GM19468 (cell line): Measurements from ENCODE around the gene POU1F1.
"Not testable (repeated sequence)": the region's sequence is repeated elsewhere in the genome, so short reads cannot be mapped to it uniquely, and the experiment has no call there.

Experiments used
- ATAC-seq: cut with Tn5 transposase; IDR thresholded peaks from one replicate; pipeline ENCODE4 v1.9.1; 2021; ENCODE audit warnings: mild to moderate bottlenecking, moderate library complexity, moderate number of reproducible peaks; ENCODE audit not compliant: unreplicated experiment; ENCODE audit errors: extremely low read depth

The POU1F1 gene, protein sequence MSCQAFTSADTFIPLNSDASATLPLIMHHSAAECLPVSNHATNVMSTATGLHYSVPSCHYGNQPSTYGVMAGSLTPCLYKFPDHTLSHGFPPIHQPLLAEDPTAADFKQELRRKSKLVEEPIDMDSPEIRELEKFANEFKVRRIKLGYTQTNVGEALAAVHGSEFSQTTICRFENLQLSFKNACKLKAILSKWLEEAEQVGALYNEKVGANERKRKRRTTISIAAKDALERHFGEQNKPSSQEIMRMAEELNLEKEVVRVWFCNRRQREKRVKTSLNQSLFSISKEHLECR

DNA sequence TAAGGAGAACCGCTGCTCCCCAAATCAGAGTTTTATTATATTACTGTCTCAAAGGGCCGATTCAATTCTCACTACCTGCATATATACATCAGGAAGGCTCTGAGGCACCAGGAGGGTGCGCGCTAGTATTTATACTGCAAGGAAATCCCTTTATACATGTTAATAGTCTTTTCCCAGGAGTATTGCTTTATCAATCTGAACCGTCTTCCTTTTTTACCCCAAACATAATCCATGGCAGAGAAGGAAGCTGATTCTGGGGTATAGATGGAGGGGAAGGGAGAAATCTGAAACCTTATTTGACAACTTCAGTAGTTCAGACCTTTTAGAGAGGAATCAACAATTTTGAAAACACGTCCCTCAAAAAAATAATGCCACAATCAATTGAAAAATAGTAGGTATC, at the start of gene POU1F1:
POU1F1 (minus strand) TSS at position 101 of the 400 bp plus-strand sequence. CDS start 122 bp downstream, outside the sequence.
- ATAC-seq = no peak

DNA sequence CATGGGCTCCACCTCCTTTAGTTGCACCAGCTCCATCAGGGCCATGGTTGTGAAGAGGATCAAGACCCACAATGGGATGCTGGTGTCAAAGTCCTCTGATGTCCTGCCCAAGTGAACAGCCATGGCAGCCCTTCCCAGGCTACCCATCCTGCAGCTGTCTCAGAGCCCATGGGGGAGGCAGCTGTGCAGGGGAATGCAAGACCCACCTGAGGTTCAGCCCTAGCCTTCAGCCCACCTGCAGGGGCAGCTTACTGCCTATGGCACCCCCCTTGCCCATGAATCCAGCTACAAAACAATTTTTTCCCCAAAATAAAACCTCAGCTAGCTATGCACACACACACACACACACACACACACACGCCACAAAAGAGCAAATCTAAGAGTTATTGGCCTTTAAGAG, 48.2 kb upstream of the POU1F1 start:
- no peak for ATAC-seq

DNA sequence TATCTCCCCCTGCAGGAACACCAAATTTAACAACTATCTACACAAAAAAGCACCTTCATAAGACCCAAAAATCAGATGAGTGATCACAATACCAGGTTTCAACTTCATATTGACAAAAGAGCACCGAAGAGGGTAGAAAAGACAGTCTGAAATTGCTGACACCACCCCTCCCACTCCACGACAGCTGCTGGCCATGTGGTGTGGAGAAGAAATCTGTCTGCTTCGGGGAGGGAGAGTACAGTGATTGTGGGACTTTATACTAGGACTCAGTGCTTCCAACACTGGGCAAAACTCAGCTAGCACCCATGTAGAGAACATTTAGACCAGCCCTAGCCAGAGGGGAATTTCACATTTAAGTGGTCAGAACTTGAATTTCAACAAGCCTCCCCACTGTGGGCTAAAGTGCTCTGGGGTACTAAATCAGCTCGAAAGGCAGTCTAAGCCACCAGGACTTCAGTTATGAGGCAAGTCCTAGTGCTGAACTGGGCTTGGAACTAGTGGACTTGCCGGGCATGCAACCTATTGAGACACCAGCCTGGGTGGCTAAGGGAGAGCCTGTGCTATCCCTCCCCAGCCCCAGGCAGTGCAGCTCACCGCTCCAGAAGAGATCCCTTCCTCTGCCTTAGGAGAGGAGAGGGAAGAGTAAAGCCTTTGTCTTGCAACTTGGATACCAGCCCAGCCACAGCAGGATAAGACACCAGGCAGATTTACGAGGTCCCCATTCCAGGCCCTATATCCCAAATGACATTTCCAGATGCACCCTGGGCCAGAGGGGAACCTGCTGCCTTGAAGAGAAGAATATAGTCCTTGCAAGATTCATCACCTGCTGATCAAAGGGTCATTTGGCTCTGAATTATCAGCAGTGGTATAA, 44.6 kb upstream of the POU1F1 start:
- no peak for ATAC-seq

DNA sequence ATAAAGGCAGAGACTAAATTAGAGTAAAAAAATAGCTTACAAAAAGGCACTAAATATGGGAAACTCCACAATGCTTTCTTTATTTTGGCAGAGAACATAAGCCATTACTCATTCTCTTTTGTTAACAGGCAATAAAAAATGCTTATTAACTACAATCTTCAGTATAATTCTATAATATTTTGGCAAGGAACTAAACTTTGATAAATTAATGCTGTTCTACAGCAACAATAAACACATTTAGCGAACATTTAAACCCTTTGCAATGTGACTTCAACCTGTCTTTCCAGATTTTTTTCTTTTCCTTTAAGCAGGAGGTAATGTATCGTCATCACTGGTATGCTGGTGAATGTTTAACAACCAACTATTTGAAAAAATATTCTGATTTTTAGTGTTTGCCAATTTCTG, 42.2 kb upstream of the POU1F1 start:
- ATAC-seq = no peak

DNA sequence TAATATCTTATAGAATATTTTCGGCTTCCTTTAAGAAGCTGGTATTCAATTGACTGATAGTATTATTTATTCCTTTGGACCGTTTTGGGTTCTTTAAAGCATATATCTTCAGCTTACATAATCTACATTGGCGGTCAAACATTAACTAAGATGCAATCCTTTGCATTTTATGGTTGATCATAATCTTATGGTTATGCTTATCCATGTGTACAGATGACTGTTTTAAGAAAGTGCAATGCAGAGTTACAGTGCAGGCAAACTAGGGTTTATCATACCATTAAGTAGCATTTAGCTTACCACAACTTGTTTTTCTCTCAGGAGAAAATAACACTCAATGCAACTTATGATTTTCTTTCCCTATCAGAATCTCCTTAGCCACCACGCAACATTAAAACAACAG, 41.4 kb upstream of the POU1F1 start:
- ATAC-seq = no peak

DNA sequence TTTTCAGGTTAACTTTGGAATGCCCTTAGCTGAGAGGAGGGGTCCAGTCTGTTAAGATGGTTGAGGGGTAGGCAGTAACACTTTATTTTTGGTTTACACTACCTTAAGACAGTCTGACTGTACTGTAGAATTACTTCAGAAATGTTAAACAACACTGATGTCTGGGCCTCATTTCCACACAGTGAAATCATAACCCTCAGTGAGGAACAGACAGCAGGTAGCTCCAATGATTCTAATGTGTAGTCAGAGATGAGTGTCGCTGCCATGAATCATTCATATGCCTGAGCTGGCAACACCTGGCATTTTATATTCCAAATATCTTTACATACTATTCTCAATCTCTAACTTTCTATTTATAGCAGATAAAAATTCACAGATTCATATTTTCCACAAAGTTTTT, 37.3 kb upstream of the POU1F1 start:
- no peak for ATAC-seq

DNA sequence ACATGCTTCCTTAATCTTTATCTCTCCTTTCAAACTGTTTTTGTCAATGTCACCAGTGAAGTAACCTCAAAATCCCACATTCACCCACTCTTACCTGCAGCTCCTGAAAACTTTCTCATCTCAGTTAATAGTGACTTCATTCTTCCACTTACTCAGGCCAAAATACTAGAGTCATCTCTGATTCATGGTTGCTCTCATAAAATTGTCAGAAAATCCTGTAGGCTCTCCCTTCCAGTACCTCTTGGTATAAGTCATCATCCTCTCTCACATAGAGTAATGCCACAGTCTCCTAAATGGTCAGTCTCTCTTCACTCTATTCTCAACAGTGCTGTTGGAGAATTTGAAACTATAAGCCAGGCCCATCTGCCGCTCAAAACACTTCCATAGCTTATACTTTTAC, 34.9 kb upstream of the POU1F1 start:
- ATAC-seq = no peak

DNA sequence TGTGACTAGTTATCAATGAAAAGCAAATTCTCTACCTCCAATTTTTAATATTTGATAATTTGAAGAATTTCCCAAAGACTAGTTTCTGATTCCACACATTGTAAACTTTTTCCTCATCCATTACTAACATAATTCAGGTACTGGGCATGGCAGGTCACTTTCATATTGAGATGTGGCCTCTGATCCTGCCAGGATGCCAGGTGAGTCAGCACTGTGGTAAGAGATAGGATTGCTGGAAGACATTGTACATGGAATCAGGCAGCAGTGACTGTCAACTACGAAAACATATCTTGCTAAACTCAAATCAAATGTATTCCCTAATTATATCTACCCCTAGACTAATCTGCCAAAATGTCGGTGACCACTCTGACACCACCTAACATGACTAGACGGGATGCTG, 33.2 kb upstream of the POU1F1 start:
- no peak for ATAC-seq

DNA sequence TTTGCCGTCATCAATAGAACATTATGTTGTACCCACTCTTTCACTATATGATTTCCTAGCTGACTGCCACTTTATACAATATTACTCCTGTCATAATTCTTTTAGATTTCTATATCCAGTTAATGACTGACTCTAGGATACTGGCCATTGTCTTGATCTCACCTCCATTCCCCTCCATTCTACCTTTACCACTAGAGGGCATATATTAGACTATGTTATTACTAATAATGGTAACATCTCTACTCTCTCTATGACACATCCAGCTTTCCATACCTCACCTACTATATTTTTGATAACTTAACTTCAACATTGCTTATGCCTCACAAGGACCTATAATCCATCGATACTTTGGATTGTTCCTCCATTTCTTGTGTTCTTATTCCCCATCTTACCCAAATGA, 31.4 kb upstream of the POU1F1 start:
- ATAC-seq = no peak

DNA sequence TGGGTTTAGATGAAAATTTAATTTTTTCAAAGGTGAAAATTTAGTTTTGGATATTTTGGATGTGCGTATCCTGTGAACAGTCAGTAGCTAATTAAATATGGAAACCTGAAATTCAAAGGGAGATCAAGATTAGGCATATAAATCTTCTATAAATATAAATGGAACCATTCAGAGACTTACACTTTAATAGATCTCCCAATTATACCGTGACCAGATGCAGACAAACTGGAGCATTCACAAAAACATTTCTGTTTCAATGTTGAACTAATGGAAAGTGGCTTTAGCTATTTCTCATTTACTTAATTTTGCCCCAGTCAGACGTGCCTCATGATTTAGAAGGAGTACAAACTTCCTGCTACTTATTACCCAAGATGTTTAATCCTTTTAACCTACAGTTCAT, 29.1 kb upstream of the POU1F1 start:
- no peak for ATAC-seq

DNA sequence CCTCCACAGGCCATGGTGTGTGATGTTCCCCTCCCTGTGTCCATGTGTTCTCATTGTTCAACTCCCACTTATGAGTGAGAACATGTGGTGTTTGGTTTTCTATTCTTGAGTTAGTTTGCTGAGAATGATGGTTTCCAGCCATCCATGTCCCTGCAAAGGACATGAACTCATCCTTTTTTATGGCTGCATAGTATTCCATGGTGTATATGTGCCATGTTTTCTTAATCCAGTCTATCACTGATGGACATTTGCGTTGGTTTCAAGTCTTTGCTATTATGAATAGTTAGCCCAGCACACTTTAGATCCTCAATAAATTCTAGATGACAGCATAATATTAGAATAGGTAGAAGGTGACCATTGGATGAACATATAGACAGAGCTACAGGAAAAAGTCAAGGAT, 28.6 kb upstream of the POU1F1 start:
- not testable (repeated sequence) for ATAC-seq

DNA sequence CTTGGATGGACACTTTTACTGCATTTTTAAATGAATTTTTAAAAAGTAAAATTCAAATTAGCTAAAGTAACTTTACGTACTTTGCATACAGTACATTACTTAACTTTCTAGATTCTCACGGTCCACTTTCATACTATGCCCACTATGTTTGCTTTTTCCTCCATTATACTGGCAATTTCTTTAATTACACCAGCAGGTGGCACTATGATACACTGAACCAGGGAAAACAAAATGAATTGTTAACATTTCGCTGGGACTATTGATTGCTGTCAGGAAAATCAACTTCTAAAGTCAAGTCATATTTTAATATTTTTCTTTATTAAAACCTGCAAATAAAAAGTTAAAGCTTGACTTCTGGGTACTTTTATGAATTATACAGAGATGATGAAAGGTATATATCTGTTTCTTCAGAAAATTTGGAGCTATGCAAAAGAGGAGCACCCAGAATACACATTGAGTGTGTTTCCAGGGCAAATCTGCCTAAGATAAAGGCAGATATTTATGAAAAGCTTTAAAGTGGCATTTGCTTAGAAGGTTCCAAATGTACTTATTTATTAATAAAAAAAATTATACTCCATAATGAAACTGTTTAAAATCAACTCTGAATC, 21.8 kb upstream of the POU1F1 start:
- ATAC-seq = peak; percentile 88

DNA sequence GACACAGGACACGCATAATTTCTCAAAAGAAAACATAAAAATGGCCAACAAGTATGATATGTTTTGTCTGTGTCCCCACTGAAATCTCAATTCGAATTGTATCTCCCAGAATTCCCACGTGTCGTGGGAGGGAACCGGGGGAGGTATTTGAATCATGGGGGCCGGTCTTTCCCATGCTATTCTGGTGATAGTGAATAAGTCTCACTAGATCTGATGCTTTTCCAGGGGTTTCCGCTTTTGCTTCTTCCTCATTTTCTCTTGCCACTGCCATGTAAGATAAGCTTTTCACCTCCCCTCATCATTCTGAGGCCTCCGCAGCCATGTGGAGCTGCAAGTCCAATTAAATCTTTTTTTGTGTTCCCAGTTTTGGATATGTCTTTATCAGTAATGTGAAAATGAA, 12.1 kb upstream of the POU1F1 start:
- ATAC-seq = no peak

DNA sequence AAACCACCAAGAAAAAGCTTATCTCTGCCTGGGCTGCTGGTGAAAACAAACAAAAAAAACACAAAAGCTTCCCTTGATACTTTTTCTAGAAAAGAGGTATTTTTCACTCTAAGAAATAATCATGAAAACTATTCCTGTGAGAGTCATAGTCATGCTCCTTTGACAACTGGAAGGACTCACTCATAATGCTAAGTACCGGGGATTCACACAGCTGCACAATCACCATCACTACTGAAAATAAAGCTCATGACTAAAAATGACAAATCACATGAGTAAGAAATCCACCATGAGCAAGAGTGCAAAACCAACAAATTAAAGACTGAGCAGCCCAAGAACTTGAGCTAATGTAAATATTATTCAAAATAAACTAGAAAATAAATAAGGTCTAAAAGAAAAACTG, 10.6 kb upstream of the POU1F1 start:
- no peak for ATAC-seq

DNA sequence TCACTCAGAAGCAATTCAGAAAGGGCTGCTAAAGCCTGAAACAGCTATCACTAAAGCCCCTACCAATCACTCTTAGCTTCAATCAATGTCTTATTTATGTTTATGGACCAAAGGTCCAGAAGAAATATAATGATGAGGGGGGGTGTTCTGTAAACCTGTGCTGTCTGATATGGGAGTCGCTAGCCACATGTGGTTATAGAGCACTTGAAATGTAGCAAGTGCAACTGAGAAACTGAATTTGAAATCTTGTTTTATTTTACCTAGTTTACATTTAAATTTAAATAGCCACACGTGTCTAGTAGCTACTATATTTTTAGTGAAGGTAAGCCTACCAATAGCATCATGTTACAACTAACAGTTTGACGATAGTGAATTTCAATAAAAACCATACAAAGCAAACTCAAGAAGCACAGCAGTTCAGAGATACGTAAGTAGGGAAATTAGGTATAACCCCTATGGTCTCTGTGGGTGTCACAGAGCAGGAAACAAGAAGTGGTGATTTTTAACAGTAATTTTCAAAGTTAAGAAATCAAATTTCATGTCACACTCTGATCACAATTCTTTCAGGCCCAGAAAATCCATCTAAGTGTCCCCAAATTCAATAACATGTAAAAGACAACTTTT, 3.6 kb downstream of the POU1F1 start:
- peak; percentile 48 for ATAC-seq

DNA sequence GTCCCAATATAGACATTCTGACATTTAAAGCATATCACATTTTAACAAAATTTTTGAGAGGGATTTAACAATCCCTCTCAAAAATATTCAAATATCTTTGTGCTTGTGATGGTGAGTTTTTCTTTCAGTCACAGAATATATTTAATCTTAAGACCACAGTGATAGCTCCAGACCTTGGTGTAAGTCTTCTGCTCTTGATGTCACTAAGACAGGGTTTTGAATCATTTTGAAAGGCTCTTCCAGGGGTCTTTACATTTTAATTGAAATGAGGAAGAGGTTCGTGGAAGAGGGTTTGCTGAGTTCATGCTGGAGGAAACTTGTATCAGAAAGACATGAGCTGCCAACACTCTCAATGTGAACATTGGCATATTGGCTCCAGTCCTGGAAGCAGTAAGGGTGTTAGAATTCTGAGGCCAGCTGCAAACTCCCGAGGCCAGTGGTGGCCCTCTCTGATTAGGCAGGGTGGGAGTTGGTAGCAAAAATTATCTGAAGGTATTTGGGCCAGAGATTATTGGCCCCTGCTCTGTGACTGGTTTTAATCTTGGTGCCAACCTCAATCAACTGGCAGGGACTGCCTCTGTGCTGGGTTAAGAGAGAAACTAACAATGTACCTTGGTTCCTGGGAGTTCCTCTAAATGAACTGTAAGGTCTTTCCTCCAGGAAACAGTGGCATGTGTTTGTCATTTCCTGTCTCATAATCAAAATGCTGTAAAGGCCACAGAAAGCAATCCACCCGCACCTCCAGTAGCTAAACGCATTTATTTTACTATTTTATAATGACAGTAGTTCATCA, 5.3 kb downstream of the POU1F1 start:
- no peak for ATAC-seq

DNA sequence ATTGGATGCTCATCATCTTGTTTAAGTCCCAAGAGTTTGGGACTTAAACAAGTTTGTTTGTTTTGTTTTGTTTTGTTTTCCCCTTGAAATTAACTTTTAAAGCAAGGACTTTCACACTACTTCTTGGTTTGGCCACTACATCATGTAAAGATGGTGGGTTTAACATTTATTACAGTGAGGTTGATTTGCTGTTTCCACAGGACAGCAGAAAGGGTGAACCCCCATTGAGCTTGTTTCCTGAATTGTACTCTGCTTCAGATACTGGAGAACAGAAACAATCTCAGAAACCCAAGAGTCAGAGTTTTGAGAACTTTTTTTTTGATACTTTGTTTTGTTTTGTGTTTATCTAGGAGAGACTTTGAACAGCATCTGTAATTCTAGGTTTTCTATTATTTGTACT, 6.7 kb downstream of the POU1F1 start:
- ATAC-seq = no peak

DNA sequence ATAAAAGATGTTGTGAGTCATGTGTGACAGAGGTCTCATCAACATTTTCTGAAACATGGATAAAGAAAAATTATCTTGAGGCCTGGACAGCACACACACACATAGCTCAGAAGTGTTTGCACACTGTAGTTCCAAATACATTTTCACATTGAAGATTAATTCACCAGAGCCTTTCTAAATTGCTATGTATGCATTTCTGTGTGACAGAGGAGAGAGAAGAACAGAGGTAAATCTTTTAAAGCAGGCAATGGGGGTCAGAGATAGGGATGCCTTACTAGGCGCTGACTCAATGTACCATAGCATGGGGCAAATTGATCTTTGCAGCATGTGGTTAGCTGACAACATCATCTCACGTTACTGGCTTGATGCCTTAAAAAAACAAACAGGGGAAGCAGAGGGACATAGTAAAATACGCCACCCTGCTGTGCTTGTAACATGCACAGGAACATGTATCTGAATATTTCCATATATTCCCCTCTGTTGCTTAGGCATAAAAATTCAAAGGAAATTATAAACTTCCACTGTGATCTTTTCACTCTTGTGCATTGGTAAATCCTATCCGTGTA, 7.7 kb downstream of the POU1F1 start:
- ATAC-seq = no peak

DNA sequence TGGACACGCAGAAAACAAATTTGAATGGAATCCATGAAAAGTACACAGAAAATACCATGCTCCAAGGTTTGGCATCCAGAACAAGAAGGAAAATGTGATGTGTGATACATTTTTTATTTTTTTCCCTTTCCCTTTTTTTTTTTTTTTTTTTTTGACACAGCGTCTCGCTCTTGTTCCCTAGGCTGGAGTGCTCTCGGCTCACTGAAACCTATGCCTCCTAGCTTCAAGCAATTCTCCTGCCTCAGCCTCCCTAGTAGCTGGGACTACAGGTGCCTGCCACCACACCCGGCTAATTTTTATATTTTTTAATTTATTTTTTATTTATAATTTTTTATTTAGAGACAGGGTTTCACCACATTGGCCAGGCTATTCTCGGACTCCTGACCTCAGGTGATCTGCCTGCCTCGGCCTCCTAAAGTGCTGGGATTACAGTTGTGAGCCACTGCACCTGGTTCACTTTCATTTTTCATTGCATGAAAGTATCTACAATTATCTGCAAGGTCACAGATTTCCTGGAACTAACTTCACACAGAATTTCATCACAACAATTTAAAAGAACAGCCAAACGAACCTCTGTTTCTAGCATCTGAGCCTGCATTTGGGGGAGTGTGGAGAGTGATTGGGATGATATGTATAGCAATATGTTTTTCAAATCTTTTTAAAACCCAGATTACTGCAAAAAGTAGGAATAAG, 8.3 kb downstream of the POU1F1 start:
- no peak for ATAC-seq
